Endothelial cell of umbilical vein (primary cell): Measurements from ENCODE around the gene SLC30A1. TPM values are rescaled to one million over a fixed set of nuclear protein-coding genes. Genes with fewer than 3 reads are reported as not detected.

Experiments
- BruUV-seq: library from RNA; stranded (reverse); fragments of 400-500 nt; replicated peaks from 2 replicates; lab custom pipeline; 2021; lab: Mats Ljungman, UMichigan
- CTCF ChIA-PET: fragments of 300-600, 350-600 bp; sonication (Branson Sonifier 250); formaldehyde crosslinking; loops from one replicate; lab custom pipeline; 2021; ENCODE audit warnings: antibody characterized with exemption, inconsistent platforms; lab: Charles Lee
- POLR2A ChIA-PET: fragments of 300-600, 350-600 bp; sonication (Branson Sonifier 250); formaldehyde crosslinking; loops from one replicate; lab custom pipeline; 2021; ENCODE audit warnings: antibody characterized with exemption, inconsistent platforms; lab: Charles Lee
- DNase-seq: peaks from one replicate; pipeline ENCODE4 v3.0.0-alpha.2; 2011; ENCODE audit warnings: low read depth, low spot score
- FAIRE-seq: peaks from 2 replicates; lab custom pipeline; 2011; peaks lifted over from hg19 to GRCh38; lab: Jason Lieb, UNC
- H2AFZ ChIP-seq: 2 replicates; pipeline ENCODE4 v1.6.0; 2012; ENCODE audit warnings: low read depth, low read length, control low read depth, inconsistent platforms
- H3K27ac ChIP-seq: 2 replicates; pipeline ENCODE4 v1.5.1; 2011; ENCODE audit warnings: low read depth, mild to moderate bottlenecking, control low read depth, low read length, moderate library complexity; ENCODE audit not compliant: insufficient read depth
- H3K27me3 ChIP-seq, 2 experiments: 2 replicates each; pipeline versions ENCODE4 v1.6.0 to v1.6.1; 2011; ENCODE audit warnings: low read length in 2 of 2, mixed read lengths in 1 of 2; ENCODE audit not compliant: control insufficient read depth in 2 of 2, insufficient read depth in 2 of 2
- H3K36me3 ChIP-seq, 2 experiments: 2 replicates in 1 of 2; 3 replicates in 1 of 2; pipeline ENCODE4 v1.5.1; 2011; ENCODE audit warnings: low read length in 2 of 2, mild to moderate bottlenecking in 1 of 2, moderate library complexity in 1 of 2; ENCODE audit not compliant: control insufficient read depth in 2 of 2, insufficient read depth in 2 of 2; ENCODE audit errors: extremely low read depth in 1 of 2
- H3K4me1 ChIP-seq: 3 replicates; pipeline ENCODE4 v1.5.1; 2011; ENCODE audit warnings: mild to moderate bottlenecking, low read length; ENCODE audit not compliant: control insufficient read depth, insufficient read depth; ENCODE audit errors: extremely low read depth
- H3K4me2 ChIP-seq: 2 replicates; pipeline ENCODE4 v1.6.1; 2011; ENCODE audit warnings: low read length, control low read depth, mixed read lengths; ENCODE audit not compliant: insufficient read depth
- H3K4me3 ChIP-seq, 3 experiments: fragments of 200-600 bp in 1 of 3; sonication (generic), shearing (Covaris generic) in 1 of 3; replicated peaks in 1 of 3; 2 replicates each; pipeline ENCODE4 v1.5.1; 2011 to 2016; ENCODE audit warnings: control low read depth in 3 of 3, low read length in 3 of 3, mild to moderate bottlenecking in 2 of 3, inconsistent platforms in 1 of 3, low read depth in 1 of 3, moderate library complexity in 1 of 3; ENCODE audit not compliant: insufficient read depth in 1 of 3
- H3K79me2 ChIP-seq: 2 replicates; pipeline ENCODE4 v1.6.0; 2012; ENCODE audit warnings: low read length, inconsistent platforms; ENCODE audit not compliant: control insufficient read depth, insufficient read depth
- H3K9ac ChIP-seq: replicated peaks from 2 replicates; pipeline ENCODE3; 2011; ENCODE audit warnings: low read length, control low read depth; ENCODE audit not compliant: insufficient read depth; ENCODE audit errors: extremely low read depth
- H3K9me1 ChIP-seq: replicated peaks from 3 replicates; pipeline ENCODE4 v1.6.0; 2011; ENCODE audit warnings: mild to moderate bottlenecking, low read length; ENCODE audit not compliant: control insufficient read depth, insufficient read depth; ENCODE audit errors: extremely low read depth
- H3K9me3 ChIP-seq: replicated peaks from 2 replicates; pipeline ENCODE4 v1.5.1; 2012; ENCODE audit warnings: low read length, inconsistent platforms; ENCODE audit not compliant: control insufficient read depth, insufficient read depth
- H4K20me1 ChIP-seq: replicated peaks from 2 replicates; pipeline ENCODE3; 2011; ENCODE audit warnings: mild to moderate bottlenecking, low read length; ENCODE audit not compliant: control insufficient read depth, insufficient read depth; ENCODE audit errors: extremely low read depth
- CTCF ChIP-seq, 2 donors: IDR thresholded peaks; 1 replicate in 1 of 2; 2 replicates in 1 of 2; pipeline ENCODE4 v1.5.1; 2011; ENCODE audit warnings: low read length in 2 of 2, mild to moderate bottlenecking in 2 of 2, moderate library complexity in 2 of 2, control low read depth in 1 of 2, inconsistent platforms in 1 of 2, low read depth in 1 of 2; ENCODE audit not compliant: insufficient read depth in 1 of 2; ENCODE audit errors: extremely low read depth in 1 of 2
- FOS ChIP-seq: IDR thresholded peaks from 2 replicates; pipeline ENCODE4 v1.6.1; 2011; ENCODE audit warnings: mild to moderate bottlenecking, low read length, moderate library complexity, borderline replicate concordance; ENCODE audit not compliant: insufficient read depth
- dilution Hi-C: fragments of 300-500 bp; cut with MboI; formaldehyde crosslinking; loops from one replicate; pipeline ENCODE4 v1.15.0; 2019; ENCODE audit warnings: low sequenced_read_pairs; ENCODE audit not compliant: extremely low pct_ligation_motif_present
- intact Hi-C: fragments of 100-400 bp; cut with micrococcal nuclease; formaldehyde crosslinking; loops from one replicate; pipeline ENCODE4 v1.10.0; 2022
- polyA plus RNA-seq, 4 experiments: library from polyadenylated mRNA; depleted of rRNA in 3 of 4; stranded (reverse) in 3 of 4; unstranded in 1 of 4; fragments of >200 nt; gene quantifications; 2 replicates each; pipeline versions ENCODE4 v1.2.1 to v1.2.3, GENCODE V29; 2011 to 2012; ENCODE audit warnings: missing spikeins in 1 of 4
- total RNA-seq: library from RNA; stranded (reverse); gene quantifications from 2 replicates; pipeline ENCODE4 v1.2.3, GENCODE V29; 2021
- TF ChIP-seq, protein P1 (sequence below): IDR thresholded peaks from 2 replicates; pipeline ENCODE4 v1.6.1; 2011; ENCODE audit not compliant: insufficient read depth, insufficient read length

SLC30A1 gene
- total and polyA plus RNA-seq, 2 donors (not counting 3 experiments of a cell fraction or from before 2014, with no cell fraction given) = 5.5 to 21.5 TPM

GRCh38 chr1:211577819-211578639 is 932 bp downstream of the SLC30A1 start:
- peak; percentile 74 for DNase-seq
- Histone ChIP-seq H4K20me1 (no peaks in the 10 kb centered on the region), H3K27ac (peak overlapping the region; percentile 64), H3K36me3 (peaks cover 0 to 16% of the 10 kb centered on the region in 2 experiments), H3K9me1 (no peaks in the 10 kb centered on the region), H3K4me2 (peak overlapping the region; percentile 97), H3K4me1 (peaks cover 37% of the 10 kb centered on the region), H3K27me3 (no peaks in the 10 kb centered on the region), H3K79me2 (peaks cover 42% of the 10 kb centered on the region), H2AFZ (peak overlapping the region; percentile 75), H3K4me3 (peak overlapping the region; percentile 74 to 99 (median 98)), H3K9me3 (no peaks in the 10 kb centered on the region), H3K9ac (peak overlapping the region; percentile 84)
- POLR2A ChIA-PET = interaction anchor here (1.0 kb wide), 1 partner anchor 26 kb away, joined by 4 read pairs; no protein-coding TSS in a partner anchor
- intact Hi-C loops (loop anchor here (1.0 to 10.0 kb wide), 11 partner anchors 27 to 1343 kb away; partner anchors contain the start of genes LPGAT1, RCOR3 and SERTAD4), dilution Hi-C loops (no loop called here)
- BruUV-seq = TSS peak; percentile 17
- FAIRE-seq = no peak
- CTCF ChIA-PET = interaction anchor here (0.8 to 2.2 kb wide), 16 partner anchors 26 to 102 kb away, joined by 3 to 31 read pairs (median 6); no protein-coding TSS in a partner anchor
- TF ChIP-seq, protein P1, sequence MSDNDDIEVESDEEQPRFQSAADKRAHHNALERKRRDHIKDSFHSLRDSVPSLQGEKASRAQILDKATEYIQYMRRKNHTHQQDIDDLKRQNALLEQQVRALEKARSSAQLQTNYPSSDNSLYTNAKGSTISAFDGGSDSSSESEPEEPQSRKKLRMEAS = peak; percentile 53
- TF ChIP-seq CTCF (IDR thresholded peaks at IDR 0.05; ENCODE audit: extremely low read depth in 1 of 2, insufficient read depth in 1 of 2, low read depth in 1 of 2, low read length in 2 of 2) (peak; percentile 82 to 85), FOS (no peak)
